ENCODE data around the gene SLC37A2.
A peak's percentile ranks its signal among the peaks of the same experiment; 100 is the strongest.
"Not testable (repeated sequence)": the region's sequence is repeated elsewhere in the genome, so short reads cannot be mapped to it uniquely, and the experiment has no call there.

The SLC37A2 gene

GRCh38 chr11:125088123-125088522 is 25.0 kb downstream of the SLC37A2 start:
- DNase-seq (ENCODE audit: low read depth): no peak
- TF ChIP-seq, protein P1, sequence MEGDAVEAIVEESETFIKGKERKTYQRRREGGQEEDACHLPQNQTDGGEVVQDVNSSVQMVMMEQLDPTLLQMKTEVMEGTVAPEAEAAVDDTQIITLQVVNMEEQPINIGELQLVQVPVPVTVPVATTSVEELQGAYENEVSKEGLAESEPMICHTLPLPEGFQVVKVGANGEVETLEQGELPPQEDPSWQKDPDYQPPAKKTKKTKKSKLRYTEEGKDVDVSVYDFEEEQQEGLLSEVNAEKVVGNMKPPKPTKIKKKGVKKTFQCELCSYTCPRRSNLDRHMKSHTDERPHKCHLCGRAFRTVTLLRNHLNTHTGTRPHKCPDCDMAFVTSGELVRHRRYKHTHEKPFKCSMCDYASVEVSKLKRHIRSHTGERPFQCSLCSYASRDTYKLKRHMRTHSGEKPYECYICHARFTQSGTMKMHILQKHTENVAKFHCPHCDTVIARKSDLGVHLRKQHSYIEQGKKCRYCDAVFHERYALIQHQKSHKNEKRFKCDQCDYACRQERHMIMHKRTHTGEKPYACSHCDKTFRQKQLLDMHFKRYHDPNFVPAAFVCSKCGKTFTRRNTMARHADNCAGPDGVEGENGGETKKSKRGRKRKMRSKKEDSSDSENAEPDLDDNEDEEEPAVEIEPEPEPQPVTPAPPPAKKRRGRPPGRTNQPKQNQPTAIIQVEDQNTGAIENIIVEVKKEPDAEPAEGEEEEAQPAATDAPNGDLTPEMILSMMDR (IDR thresholded peaks at IDR 0.05; ENCODE audit: insufficient read depth, low read depth, low read length, missing control alignments): no peak
- no peak overlapping the region for H3K4me3 ChIP-seq (ENCODE audit: low read depth, low read length)

GRCh38 chr11:125088576-125089455 is 25.7 kb downstream of the SLC37A2 start:
- no peak for DNase-seq (ENCODE audit: low read depth)
- TF ChIP-seq, protein P1 (IDR thresholded peaks at IDR 0.05; ENCODE audit: insufficient read depth, low read depth, low read length, missing control alignments): no peak
- H3K4me3 ChIP-seq (ENCODE audit: low read depth, low read length): no peak overlapping the region

- not testable (repeated sequence) for H3K4me3 ChIP-seq (ENCODE audit: low read depth, low read length); DNase-seq (ENCODE audit: low read depth)
Measured at GRCh38 chr11:125089481-125089880, 26.4 kb downstream of the SLC37A2 start.

GRCh38 chr11:125090151-125090550 is 27.0 kb downstream of the SLC37A2 start:
- not testable (repeated sequence) for H3K4me3 ChIP-seq (ENCODE audit: low read depth, low read length); DNase-seq (ENCODE audit: low read depth)

- TF ChIP-seq, protein P1 (IDR thresholded peaks at IDR 0.05; ENCODE audit: insufficient read depth, low read depth, low read length, missing control alignments): no peak
- no peak overlapping the region for H3K4me3 ChIP-seq (ENCODE audit: low read depth, low read length)
- no peak for DNase-seq (ENCODE audit: low read depth)
Measured at GRCh38 chr11:125090816-125091215, 27.7 kb downstream of the SLC37A2 start.

GRCh38 chr11:125091247-125091876 is 28.3 kb downstream of the SLC37A2 start:
- H3K4me3 ChIP-seq (ENCODE audit: low read depth, low read length): no peak overlapping the region
- peak; percentile 42 for DNase-seq (ENCODE audit: low read depth)
- TF ChIP-seq, protein P1 (IDR thresholded peaks at IDR 0.05; ENCODE audit: insufficient read depth, low read depth, low read length, missing control alignments): peak; percentile 43

DNA sequence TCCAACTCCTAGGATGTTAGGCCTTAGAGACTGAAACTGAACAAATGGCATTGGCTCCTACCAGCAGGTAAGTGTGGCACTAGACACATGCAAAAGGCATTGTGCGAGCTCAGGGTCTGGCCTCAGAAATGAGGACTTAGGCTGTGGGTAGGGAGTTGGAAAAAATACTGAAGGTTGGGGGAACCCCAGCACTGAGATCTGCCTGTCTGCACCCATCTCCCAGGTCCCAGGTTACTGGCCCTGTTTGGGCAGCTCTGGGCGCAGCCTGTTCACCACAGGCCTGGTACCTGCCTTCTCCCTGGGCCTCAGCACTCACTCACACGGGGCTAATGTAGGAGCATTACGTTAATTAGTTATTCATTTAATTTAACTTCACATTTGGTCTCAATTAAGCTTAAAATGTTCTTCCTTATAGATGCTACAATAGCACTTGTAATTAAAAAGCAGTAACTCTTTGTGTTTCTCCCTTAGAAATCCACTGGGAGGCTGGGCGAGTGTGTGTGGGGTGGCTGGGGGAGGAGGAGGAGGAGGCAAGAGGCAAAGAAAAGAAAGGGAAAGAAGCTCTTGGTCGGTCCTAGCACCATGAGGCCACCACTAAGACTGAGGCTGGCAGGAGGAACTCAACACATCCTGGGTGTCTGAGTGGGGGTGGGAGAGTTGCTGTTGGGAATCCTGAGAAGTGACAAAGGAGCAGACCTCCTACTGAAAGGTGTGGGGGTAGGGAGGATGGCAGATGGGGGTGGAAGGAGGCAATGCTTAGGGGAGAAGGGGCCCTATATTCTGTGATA is 29.0 kb downstream of the SLC37A2 start:
- DNase-seq (ENCODE audit: low read depth): no peak
- H3K4me3 ChIP-seq (ENCODE audit: low read depth, low read length): no peak overlapping the region
- TF ChIP-seq, protein P1 (IDR thresholded peaks at IDR 0.05; ENCODE audit: insufficient read depth, low read depth, low read length, missing control alignments): no peak
